HG02571 (cell line): ENCODE measurements around the gene ALPL.

Experiments used
- ATAC-seq: cut with Tn5 transposase; IDR thresholded peaks from one replicate; pipeline ENCODE4 v1.9.1; 2021; ENCODE audit warnings: mild to moderate bottlenecking, moderate library complexity; ENCODE audit not compliant: unreplicated experiment

Gene ALPL

GRCh38 chr1:21526441-21526840, 17.2 kb downstream of the ALPL start:
- ATAC-seq: no peak

GRCh38 chr1:21530368-21531016, 21.3 kb downstream of the ALPL start:
- ATAC-seq: no peak

- no peak for ATAC-seq
Observed at GRCh38 chr1:21531241-21531640, 22.0 kb downstream of the ALPL start.

GRCh38 chr1:21532496-21532895, 23.3 kb downstream of the ALPL start:
- ATAC-seq: no peak

GRCh38 chr1:21532992-21533534, 23.8 kb downstream of the ALPL start:
- no peak for ATAC-seq

GRCh38 chr1:21534146-21534545, 24.9 kb downstream of the ALPL start:
- no peak for ATAC-seq

- no peak for ATAC-seq
Observed at GRCh38 chr1:21534674-21535378, 25.6 kb downstream of the ALPL start.

GRCh38 chr1:21536218-21536617, 27.0 kb downstream of the ALPL start:
- no peak for ATAC-seq

GRCh38 chr1:21537511-21537931, 28.3 kb downstream of the ALPL start:
- no peak for ATAC-seq

- no peak for ATAC-seq
Observed at GRCh38 chr1:21537932-21538630, 28.9 kb downstream of the ALPL start.

- ATAC-seq: no peak
Observed at GRCh38 chr1:21539933-21540332, 30.7 kb downstream of the ALPL start.

GRCh38 chr1:21541329-21541728, 32.1 kb downstream of the ALPL start:
- no peak for ATAC-seq

- ATAC-seq: no peak
Observed at GRCh38 chr1:21541835-21542234, 32.6 kb downstream of the ALPL start.

- no peak for ATAC-seq
Observed at GRCh38 chr1:21543598-21543997, 34.4 kb downstream of the ALPL start.

- ATAC-seq: no peak
Observed at GRCh38 chr1:21544095-21544494, 34.9 kb downstream of the ALPL start.

GRCh38 chr1:21546122-21546825, 37.1 kb downstream of the ALPL start:
- no peak for ATAC-seq

- ATAC-seq: no peak
Observed at GRCh38 chr1:21547876-21548275, 38.7 kb downstream of the ALPL start.

- ATAC-seq: no peak
Observed at GRCh38 chr1:21550097-21550496, 40.9 kb downstream of the ALPL start.

GRCh38 chr1:21550866-21551475, 41.7 kb downstream of the ALPL start:
- no peak for ATAC-seq

GRCh38 chr1:21552715-21553114, 43.5 kb downstream of the ALPL start:
- ATAC-seq: no peak
